G401 (cell line): ENCODE data around the gene TIMP3. TPM values are rescaled to one million over a fixed set of nuclear protein-coding genes. Genes with fewer than 3 reads are reported as not detected.

Experiments used
- DNase-seq: peaks from one replicate; pipeline ENCODE4 v3.0.0-alpha.2; 2015; ENCODE audit warnings: low spot score
- in situ Hi-C: cut with HindIII; loops from 2 replicates; pipeline ENCODE4 v1.10.0; 2016; ENCODE audit warnings: low sequenced_read_pairs, mixed read lengths
- total RNA-seq: library from RNA; depleted of rRNA; stranded (reverse); fragments of >200 nt; shearing (Covaris generic); gene quantifications from 2 replicates; pipeline ENCODE4 v1.2.3, GENCODE V29; 2014

Gene TIMP3
- total RNA-seq, 1 experiment from 2014 or later = not detected

DNA sequence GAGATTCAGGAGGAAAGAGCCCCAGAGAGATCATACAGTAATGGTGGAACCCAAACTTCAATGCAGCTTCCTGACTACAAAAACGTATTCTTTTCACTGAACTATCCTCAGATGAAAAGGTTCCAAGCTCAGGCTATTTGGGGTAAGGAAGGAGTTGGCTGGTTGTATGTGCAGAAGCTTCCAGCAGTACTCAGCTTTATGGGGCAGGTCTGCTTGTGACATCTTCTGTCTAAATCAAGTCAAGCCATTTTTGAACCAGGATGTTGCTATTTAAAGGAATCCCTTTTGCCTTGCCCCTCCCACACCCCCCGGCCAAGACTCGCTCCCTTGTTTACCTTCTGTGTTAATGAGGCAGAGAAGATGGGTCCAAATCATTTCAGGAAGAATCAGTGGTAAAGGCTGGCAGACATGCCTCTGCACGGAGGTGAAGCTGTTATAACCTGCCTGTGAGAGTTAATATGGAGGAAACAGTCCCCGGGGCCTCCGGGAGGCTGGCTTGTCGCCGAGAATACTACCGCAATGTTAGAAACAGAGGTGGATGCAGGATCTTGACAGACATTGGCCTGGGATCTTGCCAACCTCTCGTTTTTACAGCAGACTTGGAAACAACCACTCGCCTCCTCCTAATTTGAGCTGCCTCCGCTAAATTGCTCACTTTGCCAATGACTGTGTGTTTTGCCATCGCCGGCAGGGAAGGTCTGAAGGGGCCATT lies 45.4 kb downstream of the TIMP3 start:
- in situ Hi-C loops = no loop called here
- DNase-seq = no peak

- DNase-seq = no peak
- in situ Hi-C loops = no loop called here
Measured at GRCh38 chr22:32848226-32848625, 46.7 kb downstream of the TIMP3 start.

- in situ Hi-C loops = no loop called here
- no peak for DNase-seq
Measured at GRCh38 chr22:32849501-32849900, 48.0 kb downstream of the TIMP3 start.

DNA sequence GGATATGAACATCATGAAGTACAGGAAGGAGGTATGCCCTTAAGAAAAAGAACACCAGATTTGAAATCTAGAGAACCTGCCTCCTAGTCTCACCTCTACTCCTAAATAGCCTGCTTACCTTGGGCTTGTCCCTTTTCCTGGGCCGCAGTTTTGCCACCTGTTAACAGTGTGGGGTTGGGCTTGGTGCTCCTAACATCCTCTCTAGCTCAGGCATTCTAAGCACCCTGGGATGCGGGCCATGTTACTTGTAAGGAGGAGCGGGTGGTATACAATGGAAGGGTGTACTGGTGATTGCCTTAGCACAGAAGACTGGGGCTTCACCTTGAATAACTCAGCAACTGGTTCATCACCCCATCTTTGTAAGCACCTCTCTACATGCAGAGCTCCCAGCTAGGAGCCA lies 48.7 kb downstream of the TIMP3 start:
- no peak for DNase-seq
- in situ Hi-C loops = no loop called here

DNA sequence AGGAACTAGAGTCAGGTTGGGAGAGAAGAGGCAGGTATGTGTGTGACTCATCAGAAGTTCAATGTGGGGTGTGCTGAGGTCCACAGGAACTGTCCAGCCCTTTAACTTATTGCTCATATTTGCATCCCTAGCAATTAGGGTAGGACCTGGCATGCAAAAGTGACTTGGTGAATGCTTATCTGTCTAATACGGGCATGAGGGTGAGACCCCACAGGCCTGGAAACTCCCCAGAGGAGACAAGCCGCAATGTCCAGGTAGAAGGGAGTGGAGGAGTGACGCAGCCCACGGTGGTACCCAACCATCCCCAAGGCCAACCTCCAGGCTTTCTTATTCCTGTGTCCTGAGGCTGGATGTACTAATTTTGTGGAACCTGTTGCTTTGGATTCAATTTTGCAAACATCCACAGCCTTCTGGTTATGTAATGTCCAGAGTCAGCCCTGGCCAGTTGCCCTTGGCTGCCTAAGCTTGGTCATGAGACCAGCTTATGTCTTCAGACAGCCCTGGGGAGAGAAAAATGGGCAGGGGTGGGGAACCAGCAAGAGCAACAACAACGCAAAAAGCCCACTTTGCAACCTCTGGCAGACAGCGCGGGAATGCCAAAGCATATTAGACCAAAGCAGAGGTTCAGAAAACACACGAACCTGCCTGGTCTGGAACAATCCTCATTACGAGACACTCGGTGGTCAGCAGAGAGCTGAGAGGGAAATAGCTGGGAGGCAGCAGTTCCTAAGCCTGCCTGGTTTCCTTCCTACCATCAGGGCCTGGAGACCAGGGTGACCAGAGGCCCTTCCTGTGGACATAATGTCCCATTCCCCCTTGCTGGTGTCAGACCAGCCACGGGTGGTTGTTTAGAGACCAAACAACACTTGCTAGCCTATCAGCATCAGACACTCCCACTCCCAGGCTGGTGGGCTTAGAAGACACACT lies 49.3 kb downstream of the TIMP3 start:
- DNase-seq = peak; percentile 63
- in situ Hi-C loops = no loop called here

DNA sequence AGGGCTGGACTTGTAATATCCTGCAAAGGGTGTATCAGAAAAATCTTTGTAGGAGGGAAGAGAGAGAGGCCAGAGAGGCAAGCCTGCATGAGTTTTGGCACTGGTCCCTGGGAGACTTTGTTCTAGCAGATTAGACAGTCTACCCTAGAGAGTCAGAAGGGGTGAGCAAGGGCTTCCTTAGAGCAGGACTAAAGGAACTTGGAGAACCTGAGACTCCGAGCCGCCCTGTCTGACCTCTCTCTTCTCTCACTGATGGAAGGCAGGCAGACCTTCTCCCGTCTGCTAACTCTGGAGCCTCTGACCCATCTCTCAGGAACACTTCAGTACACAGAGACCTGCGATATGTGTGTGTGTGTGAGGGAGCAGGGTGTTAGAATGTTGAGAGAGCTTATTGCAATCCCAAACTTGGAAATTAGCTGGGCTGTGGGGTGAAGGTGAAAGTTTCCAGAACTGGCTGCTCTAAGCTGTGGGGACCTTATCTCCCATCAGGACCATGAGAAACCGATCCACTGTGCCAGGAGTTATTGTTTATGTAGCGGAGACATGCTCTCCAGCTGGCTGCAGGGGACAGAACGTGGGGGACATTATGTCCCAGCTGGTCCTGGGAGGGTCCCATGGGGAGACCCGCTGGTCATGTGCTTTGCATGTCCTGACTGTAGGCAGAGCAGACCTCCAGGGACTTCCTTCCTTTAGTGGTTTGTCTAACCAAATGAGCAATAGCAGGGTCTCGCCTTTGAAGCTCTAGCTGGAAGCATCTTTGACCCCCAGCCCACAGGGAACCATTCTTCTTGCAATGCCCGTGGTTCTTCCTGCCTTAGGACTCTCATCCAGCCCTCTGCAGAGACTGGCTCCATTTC lies 51.1 kb downstream of the TIMP3 start:
- in situ Hi-C loops = no loop called here
- DNase-seq = no peak

DNA sequence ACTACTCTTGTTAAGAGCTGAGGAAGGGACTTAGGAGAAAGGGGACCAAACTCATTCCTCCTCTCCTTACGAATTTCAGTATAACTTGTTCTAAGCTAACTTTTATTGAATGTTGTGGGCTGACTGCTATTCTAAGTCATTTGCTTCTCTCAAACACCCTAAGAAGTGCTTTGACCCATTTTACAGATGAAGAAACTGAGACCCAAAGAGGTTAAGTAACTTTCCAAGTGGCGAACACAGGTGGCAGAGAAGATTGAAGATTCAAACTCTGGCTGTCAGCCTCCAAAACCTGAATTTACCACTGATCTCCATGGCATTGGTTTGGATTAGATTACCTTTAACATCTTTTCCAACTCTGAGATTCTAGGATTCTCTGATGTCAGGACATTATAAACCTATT lies 52.2 kb downstream of the TIMP3 start:
- in situ Hi-C loops = no loop called here
- DNase-seq = no peak

GRCh38 chr22:32854351-32854804 lies 52.9 kb downstream of the TIMP3 start:
- no peak for DNase-seq
- in situ Hi-C loops = no loop called here

DNA sequence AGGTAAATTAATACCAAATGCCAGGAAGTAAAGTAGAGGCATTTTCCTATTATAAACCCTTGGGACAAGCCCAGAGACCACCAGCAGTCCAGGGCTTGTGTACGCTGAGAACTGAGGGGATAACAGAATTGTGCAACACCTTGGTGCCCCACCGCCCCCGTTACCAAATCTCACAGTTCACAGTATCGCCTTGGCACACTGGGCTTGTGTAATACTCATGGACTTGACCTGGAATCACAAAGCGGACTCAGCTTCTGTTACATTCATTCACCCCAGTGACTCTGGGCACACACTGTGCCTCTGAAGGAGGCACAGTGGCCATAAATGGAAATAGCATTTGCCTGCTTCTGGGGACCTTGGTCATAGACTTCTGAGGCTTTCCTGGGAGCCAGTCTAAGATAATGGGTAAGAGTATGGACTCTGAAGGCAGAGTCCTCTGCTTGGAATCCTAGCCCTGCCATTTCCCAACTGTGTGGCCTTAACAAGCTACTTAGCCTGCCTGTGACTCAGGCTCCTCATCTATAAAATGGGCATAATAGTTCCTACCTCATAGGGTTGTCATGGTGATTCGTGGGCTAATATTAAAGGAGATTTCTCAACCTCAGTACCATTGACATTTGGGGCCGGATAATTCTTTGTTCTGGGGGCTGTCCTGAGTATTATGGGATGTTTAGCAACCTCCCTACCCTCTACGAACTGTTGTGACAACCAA lies 53.7 kb downstream of the TIMP3 start:
- no peak for DNase-seq
- in situ Hi-C loops = no loop called here

DNA sequence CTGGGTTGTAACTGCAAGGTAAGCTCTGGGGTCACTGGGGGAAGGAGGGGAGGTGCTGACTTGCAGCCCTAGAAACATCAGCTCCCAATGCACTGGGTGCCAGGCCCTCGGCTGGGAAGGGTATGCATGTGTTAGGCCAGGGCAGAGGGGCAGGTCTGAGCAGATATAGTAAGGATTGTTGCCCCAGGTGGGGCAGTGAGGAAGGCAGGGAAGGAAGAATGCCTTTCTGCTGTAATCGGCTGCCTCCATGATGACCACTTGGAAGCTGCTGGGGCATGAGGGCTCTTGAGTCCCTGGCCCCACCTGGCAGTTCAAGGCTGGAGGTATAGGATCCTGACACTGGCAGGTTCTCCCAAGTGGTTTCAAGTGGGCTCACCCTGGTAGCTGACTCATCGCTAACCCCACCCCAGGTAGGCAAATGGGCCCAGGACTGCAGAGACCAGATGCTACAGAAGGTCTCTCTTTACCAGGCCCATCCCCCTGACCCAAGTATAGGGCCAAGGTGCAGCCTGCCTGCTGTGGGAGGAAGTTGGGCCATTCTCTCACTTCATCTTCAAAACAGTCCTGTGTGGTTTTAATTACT lies 56.7 kb downstream of the TIMP3 start:
- in situ Hi-C loops = no loop called here
- no peak for DNase-seq

DNA sequence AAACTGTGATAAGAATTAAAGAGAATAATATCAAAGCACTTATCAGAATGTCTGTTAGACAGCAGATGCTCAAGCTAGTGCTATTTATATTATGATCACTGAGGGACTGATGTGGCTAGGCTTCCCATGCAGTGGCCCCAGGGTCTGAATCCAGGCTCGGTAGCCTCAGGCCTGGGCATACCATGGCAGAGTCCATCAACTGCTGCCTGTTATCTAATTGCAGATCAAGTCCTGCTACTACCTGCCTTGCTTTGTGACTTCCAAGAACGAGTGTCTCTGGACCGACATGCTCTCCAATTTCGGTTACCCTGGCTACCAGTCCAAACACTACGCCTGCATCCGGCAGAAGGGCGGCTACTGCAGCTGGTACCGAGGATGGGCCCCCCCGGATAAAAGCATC lies 57.5 kb downstream of the TIMP3 start:
- in situ Hi-C loops = no loop called here
- no peak for DNase-seq

DNA sequence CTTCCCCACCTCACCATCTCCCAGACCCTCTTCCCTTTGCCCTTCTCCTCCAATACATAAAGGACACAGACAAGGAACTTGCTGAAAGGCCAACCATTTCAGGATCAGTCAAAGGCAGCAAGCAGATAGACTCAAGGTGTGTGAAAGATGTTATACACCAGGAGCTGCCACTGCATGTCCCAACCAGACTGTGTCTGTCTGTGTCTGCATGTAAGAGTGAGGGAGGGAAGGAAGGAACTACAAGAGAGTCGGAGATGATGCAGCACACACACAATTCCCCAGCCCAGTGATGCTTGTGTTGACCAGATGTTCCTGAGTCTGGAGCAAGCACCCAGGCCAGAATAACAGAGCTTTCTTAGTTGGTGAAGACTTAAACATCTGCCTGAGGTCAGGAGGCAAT lies 58.2 kb downstream of the TIMP3 start:
- in situ Hi-C loops = no loop called here
- no peak for DNase-seq

GRCh38 chr22:32861330-32861729 lies 59.8 kb downstream of the TIMP3 start:
- in situ Hi-C loops = no loop called here
- DNase-seq = no peak

GRCh38 chr22:32862083-32862482 lies 60.6 kb downstream of the TIMP3 start:
- in situ Hi-C loops = no loop called here
- no peak for DNase-seq

DNA sequence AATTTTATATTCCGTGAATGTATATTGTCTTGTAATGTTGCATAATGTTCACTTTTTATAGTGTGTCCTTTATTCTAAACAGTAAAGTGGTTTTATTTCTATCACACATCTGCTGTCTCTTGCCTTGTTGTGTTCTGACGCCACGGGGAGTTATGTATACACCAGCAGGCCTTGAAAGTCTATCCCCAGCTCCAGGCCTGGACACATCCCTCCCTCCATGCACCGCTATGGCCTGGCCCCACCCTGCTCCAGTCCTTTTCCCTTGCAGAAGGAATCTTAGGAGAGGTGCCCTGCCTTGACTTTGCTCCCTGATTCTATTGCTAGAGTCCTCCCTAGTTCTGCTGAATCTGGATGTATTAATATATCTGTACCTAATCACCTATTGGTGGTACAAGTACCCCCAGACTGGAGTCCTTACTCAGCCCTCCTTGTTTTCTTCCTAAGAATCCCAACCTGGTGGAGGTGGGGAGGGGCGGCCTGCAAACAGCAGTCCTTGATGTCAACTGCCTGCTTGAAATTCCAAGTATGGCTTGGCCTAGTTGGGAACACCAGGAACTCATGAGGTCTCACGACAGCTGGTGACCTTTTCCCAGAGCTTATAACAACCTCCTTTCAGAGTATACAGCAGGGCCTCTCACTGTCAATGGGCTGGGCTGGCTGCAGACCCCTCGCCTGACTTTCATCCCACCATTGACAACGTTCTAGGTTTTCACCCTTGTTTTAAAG lies 61.6 kb downstream of the TIMP3 start:
- in situ Hi-C loops = no loop called here
- no peak for DNase-seq

- in situ Hi-C loops = no loop called here
- no peak for DNase-seq
Measured at GRCh38 chr22:32864041-32864440, 62.5 kb downstream of the TIMP3 start.

GRCh38 chr22:32864596-32864995 lies 63.1 kb downstream of the TIMP3 start:
- DNase-seq = no peak
- in situ Hi-C loops = no loop called here

DNA sequence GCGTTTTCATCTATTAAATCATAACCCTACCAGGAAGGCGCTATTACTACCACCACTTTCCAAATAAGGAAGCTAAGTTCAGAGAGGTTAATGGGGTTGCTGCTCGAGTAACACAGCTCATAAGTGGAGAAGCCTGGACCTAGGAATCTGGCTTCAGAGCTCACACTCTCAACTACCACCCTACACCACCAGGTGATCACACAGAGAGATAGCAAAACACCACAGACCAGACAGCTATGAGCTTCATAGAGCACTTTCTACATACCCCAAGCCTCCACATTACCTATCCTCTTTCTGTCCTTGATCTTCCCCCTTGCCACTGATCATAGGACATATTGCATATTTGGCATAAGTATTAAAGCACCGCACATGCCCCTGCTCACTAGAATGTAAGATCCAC lies 65.4 kb downstream of the TIMP3 start:
- no peak for DNase-seq
- in situ Hi-C loops = no loop called here
